ENCODE results near the gene PLOD1.

DNA sequence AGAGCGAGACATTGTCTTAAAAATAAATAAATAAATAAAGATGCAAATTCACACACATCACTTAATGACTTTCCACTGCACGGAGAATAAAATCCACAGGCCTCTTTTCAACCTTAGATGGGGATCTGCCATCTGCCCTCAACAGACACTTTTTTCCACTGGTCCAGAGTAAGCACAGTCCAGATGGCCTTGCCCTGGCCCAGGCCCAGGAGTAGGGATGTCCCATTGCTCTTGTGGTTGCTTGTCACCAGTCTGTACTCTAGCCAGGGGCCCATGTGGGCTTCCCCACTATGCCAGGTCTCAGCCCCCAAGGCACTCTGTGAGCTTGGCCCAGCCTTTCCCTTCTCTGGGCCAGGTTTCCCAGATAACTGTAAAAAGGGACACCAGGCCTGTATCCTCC, 17.4 kb downstream of the PLOD1 start:
- TF ChIP-seq, protein P1, sequence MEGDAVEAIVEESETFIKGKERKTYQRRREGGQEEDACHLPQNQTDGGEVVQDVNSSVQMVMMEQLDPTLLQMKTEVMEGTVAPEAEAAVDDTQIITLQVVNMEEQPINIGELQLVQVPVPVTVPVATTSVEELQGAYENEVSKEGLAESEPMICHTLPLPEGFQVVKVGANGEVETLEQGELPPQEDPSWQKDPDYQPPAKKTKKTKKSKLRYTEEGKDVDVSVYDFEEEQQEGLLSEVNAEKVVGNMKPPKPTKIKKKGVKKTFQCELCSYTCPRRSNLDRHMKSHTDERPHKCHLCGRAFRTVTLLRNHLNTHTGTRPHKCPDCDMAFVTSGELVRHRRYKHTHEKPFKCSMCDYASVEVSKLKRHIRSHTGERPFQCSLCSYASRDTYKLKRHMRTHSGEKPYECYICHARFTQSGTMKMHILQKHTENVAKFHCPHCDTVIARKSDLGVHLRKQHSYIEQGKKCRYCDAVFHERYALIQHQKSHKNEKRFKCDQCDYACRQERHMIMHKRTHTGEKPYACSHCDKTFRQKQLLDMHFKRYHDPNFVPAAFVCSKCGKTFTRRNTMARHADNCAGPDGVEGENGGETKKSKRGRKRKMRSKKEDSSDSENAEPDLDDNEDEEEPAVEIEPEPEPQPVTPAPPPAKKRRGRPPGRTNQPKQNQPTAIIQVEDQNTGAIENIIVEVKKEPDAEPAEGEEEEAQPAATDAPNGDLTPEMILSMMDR (IDR thresholded peaks at IDR 0.05) = no peak
- TF ChIP-seq POLR2AphosphoS5 (IDR thresholded peaks at IDR 0.05) (no peak), POLR2A (IDR thresholded peaks at IDR 0.05) (no peak)
